HFF-Myc (cell line): ENCODE results near the gene PRDM10.

Experiments used
- DNase-seq: peaks from one replicate; pipeline ENCODE4 v3.0.0-alpha.2; 2011; ENCODE audit warnings: low read depth; ENCODE audit errors: extremely low read depth
- H3K4me3 ChIP-seq: replicated peaks from 2 replicates; pipeline ENCODE4 v1.5.1; 2011; ENCODE audit warnings: low read depth, mild to moderate bottlenecking, control low read depth, low read length
- TF ChIP-seq, protein P1 (sequence below): IDR thresholded peaks from 2 replicates; pipeline ENCODE4 v1.5.1; 2012; ENCODE audit warnings: mild to moderate bottlenecking, low read depth, low read length, control low read depth; ENCODE audit errors: missing control alignments

Gene PRDM10

DNA sequence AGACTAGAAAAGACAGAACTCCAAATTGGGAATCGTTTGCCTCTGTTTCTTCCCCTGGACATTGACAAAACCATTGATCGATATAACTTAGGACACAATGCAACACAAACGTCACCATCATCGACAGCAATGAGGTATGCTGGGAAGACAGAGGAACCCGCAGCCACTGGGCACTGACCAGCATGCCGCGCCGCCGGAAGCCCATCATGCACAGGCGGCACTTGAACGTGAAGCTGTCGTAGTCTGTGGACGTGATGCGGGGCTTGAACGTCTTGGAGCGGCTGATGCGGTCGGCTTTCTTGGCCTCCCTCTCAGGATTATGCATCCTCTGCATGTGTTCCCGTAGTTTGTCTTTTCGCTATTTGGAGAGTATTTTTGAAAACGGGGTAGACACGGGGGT is 84.3 kb downstream of the PRDM10 start:
- no peak overlapping the region for H3K4me3 ChIP-seq
- DNase-seq = no peak
- TF ChIP-seq, protein P1, sequence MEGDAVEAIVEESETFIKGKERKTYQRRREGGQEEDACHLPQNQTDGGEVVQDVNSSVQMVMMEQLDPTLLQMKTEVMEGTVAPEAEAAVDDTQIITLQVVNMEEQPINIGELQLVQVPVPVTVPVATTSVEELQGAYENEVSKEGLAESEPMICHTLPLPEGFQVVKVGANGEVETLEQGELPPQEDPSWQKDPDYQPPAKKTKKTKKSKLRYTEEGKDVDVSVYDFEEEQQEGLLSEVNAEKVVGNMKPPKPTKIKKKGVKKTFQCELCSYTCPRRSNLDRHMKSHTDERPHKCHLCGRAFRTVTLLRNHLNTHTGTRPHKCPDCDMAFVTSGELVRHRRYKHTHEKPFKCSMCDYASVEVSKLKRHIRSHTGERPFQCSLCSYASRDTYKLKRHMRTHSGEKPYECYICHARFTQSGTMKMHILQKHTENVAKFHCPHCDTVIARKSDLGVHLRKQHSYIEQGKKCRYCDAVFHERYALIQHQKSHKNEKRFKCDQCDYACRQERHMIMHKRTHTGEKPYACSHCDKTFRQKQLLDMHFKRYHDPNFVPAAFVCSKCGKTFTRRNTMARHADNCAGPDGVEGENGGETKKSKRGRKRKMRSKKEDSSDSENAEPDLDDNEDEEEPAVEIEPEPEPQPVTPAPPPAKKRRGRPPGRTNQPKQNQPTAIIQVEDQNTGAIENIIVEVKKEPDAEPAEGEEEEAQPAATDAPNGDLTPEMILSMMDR = no peak

DNA sequence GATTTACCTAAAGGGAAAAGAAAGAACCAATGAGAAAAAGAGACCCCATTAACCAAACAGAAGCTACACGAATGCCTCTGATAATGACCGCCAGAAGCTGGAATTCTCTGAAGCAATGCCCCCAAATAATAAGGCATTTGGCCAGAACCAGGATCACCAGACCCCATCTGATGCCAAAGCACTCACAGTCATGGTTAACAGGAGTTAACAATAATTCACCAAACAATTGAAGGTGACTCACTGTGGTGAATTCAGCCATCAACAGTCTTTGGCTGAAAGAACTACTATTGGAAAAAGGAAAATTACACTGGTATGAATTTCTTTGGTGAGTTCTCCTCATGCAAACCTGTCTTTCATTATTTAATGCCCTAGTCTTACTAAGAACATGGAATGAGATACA is 85.4 kb downstream of the PRDM10 start:
- no peak for DNase-seq
- H3K4me3 ChIP-seq = no peak overlapping the region
- TF ChIP-seq, protein P1 = no peak

DNA sequence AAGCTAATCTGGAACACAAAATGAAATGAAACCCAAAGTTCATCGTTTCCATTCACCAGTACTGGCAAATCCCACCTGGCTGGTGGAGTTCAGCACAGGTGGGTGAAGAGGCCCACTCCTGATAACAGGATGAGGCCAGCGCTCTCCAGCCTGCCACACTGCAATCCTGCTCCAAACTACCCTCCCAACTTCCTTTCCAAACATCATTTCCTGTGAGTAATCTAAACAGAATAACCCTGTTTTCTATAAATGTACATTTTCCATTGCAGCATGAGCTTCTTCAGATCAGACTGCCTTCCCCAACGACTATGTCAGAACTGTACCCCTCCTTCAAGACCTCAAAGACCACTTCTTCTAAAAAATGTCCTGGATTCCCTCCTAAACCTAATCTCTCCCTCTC is 91.3 kb downstream of the PRDM10 start:
- no peak overlapping the region for H3K4me3 ChIP-seq
- DNase-seq = peak; percentile 10
- TF ChIP-seq, protein P1 = no peak

DNA sequence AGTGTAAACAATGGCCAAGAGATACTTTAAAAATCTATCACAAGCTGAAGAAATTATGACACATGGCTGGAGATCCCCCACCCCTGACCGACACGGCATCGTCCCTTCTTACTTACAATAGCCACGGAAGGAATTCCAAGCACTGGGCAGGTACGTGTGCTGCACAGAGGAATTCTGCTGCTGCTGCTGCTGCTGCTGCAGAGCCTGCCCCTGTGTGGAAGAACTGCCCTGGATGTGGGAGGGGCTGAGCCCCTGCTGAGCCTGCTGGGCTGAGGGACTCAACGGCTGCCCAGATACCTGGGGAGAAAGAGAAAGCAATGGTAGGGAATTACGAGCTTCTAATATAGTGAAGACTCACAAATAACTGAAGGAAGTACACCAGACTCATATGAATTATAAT is 92.3 kb downstream of the PRDM10 start:
- no peak for DNase-seq
- H3K4me3 ChIP-seq = no peak overlapping the region
- TF ChIP-seq, protein P1 = no peak

DNA sequence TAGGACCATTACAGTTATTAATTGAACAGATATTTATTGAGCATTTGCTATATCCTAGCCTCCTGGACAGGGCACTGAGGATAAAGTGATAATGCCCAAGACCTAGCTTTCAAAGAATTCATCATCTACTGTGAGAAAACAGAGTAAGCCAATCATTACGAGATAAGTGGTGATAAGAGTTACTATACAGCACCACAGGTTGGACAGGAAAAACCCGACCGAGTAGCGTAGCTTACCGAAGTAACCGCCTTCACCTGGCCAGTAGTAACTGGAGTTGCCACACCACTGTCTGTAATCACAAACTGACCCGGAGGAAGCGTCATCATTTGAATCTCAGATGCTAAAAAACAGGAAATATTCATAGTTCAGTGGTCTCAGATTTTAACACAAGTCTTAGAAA is 97.2 kb downstream of the PRDM10 start:
- TF ChIP-seq, protein P1 = no peak
- H3K4me3 ChIP-seq = no peak overlapping the region
- DNase-seq = no peak

DNA sequence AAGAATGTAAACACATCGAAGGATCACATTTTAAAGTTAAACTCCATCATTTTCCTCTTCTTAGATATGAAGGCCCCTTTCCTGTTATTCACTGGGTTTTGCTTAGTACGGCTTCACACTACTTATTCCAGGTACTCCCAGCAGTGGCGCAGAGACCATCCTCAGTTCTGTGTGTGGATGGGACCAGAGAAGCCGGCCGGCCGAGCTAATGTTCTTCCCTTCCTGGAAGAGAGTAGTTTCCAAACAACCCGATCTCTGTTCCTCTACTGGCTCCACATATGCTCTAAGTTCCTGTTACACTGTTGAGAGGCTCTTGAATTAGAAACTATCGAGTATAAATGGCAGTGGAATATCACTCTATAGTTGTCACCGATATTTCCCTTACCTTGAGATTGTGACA is 106.6 kb downstream of the PRDM10 start:
- TF ChIP-seq, protein P1 = no peak
- peak overlapping the region; percentile 90 for H3K4me3 ChIP-seq
- no peak for DNase-seq
